B cell (primary cell): Measurements from ENCODE around the gene CTXND2.
"Not testable (repeated sequence)": the region's sequence is repeated elsewhere in the genome, so short reads cannot be mapped to it uniquely, and the experiment has no call there.

ENCODE experiments used
- CTCF ChIP-seq: fragments of 200-600 bp; IDR thresholded peaks from one replicate; pipeline ENCODE4 v1.8.0; 2022; ENCODE audit warnings: antibody characterized with exemption, mild to moderate bottlenecking
- EZH2 ChIP-seq: IDR thresholded peaks from 2 replicates; pipeline ENCODE4 v1.6.1; 2012; ENCODE audit warnings: borderline replicate concordance, low read depth, mild to moderate bottlenecking, moderate library complexity, low read length; ENCODE audit not compliant: insufficient read depth, poor library complexity, severe bottlenecking

- TF ChIP-seq CTCF, EZH2: not testable (repeated sequence)
Measured at GRCh38 chr1:150864200-150864599, 22.7 kb upstream of the CTXND2 start.
